ENCODE data around the gene AQP9.

The AQP9 gene

GRCh38 chr15:58114388-58114787, 23.8 kb upstream of the AQP9 start:
- TF ChIP-seq TAF1 (IDR thresholded peaks at IDR 0.05; ENCODE audit: borderline replicate concordance, insufficient read depth, low read length), result no peak
- TF ChIP-seq FOXP2 (optimal IDR thresholded peaks at IDR 0.05; ENCODE audit: borderline replicate concordance, extremely low read depth, extremely low read length, insufficient read depth), result no peak
- TF ChIP-seq SIN3A (IDR thresholded peaks at IDR 0.05; ENCODE audit: borderline replicate concordance, insufficient read depth, low read length), result no peak
- TF ChIP-seq POLR2AphosphoS5 (IDR thresholded peaks at IDR 0.05; ENCODE audit: low read depth, low read length), result no peak
- no peak for TF ChIP-seq REST (IDR thresholded peaks at IDR 0.05; ENCODE audit: insufficient read depth in 1 of 2, low read depth in 2 of 2, low read length in 2 of 2)

- TF ChIP-seq SIN3A (IDR thresholded peaks at IDR 0.05; ENCODE audit: borderline replicate concordance, insufficient read depth, low read length) (no peak), FOXP2 (optimal IDR thresholded peaks at IDR 0.05; ENCODE audit: borderline replicate concordance, extremely low read depth, extremely low read length, insufficient read depth) (no peak), TAF1 (IDR thresholded peaks at IDR 0.05; ENCODE audit: borderline replicate concordance, insufficient read depth, low read length) (no peak), POLR2AphosphoS5 (IDR thresholded peaks at IDR 0.05; ENCODE audit: low read depth, low read length) (no peak), REST (IDR thresholded peaks at IDR 0.05; ENCODE audit: insufficient read depth in 1 of 2, low read depth in 2 of 2, low read length in 2 of 2) (no peak)
Measured at GRCh38 chr15:58114812-58115211, 23.4 kb upstream of the AQP9 start.

DNA sequence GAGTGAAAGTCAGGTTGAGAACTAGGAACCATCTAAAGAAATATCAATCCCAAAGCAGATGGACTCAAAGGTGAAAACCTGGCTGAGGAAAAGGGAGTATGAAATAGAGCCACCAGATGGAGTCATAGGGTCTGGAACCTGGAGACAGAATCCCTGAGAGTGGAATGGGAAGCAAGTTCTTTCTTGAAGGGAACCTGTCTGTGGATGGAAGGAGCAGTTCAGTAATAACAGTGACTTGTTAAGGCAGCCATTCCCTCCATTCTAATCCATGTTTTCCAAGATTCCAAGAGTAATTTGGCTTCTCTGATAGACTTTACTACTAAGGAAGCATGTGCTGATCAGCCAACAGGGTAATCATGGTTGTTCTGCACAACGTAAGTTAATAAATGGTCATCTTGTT, 22.5 kb upstream of the AQP9 start:
- TF ChIP-seq SIN3A (IDR thresholded peaks at IDR 0.05; ENCODE audit: borderline replicate concordance, insufficient read depth, low read length), result no peak
- no peak for TF ChIP-seq REST (IDR thresholded peaks at IDR 0.05; ENCODE audit: insufficient read depth in 1 of 2, low read depth in 2 of 2, low read length in 2 of 2)

DNA sequence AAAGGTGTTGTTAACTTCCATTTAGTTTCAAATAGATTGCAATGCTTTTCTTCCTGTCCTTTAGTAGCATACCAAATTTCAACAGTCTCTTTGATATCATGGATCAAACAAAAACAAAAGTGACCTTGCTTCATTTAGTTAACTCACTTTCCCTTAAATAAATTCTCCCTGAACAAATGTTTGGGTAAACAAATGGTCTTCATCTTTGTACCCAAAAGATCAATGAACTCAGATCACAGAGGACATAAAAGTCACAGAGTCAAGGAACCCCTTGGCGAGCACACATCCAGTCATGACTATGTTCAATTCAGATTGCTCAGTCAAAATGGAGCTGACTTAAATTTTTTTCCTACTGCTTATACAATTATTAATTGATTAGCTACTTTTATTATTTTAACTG, 20.6 kb upstream of the AQP9 start:
- TF ChIP-seq POLR2AphosphoS5 (IDR thresholded peaks at IDR 0.05; ENCODE audit: low read depth, low read length) (no peak), TAF1 (IDR thresholded peaks at IDR 0.05; ENCODE audit: borderline replicate concordance, insufficient read depth, low read length) (no peak), REST (IDR thresholded peaks at IDR 0.05; ENCODE audit: insufficient read depth in 1 of 2, low read depth in 2 of 2, low read length in 2 of 2) (no peak), SIN3A (IDR thresholded peaks at IDR 0.05; ENCODE audit: borderline replicate concordance, insufficient read depth, low read length) (no peak), FOXP2 (optimal IDR thresholded peaks at IDR 0.05; ENCODE audit: borderline replicate concordance, extremely low read depth, extremely low read length, insufficient read depth) (no peak)

DNA sequence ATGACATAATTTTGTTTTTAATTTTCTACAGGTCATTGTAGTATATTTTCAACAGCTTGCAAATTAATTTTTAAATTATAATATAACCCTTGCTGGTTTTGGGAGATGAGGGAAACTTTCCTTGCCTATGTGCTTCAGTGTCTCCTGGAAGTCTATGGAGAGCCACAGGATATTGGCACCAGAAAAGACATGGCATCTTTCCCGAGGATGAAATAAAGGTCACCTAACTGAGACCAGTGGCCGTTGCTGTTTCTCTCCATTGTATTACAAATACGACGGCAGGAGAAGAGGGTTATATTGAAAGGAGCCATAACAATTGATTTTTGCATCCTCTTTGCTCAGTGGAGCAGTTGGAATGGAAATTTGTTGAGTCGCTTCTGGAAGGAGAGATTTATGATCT, 19.9 kb upstream of the AQP9 start:
- TF ChIP-seq FOXP2 (optimal IDR thresholded peaks at IDR 0.05; ENCODE audit: borderline replicate concordance, extremely low read depth, extremely low read length, insufficient read depth) (no peak), TAF1 (IDR thresholded peaks at IDR 0.05; ENCODE audit: borderline replicate concordance, insufficient read depth, low read length) (no peak)

Measured in PFSK-1 (cell line).